Mesothelial cell of epicardium (in vitro differentiated cells): ENCODE results near the gene TMIGD2. TPM values are rescaled to one million over a fixed set of nuclear protein-coding genes. Genes with fewer than 3 reads are reported as not detected.
"Not testable (repeated sequence)": the region's sequence is repeated elsewhere in the genome, so short reads cannot be mapped to it uniquely, and the experiment has no call there.

Experiments used
- DNase-seq, 2 experiments: peaks; one replicate each; pipeline ENCODE4 v3.0.0; 2021; ENCODE audit warnings: low spot score in 2 of 2; ENCODE audit not compliant: unreplicated experiment in 2 of 2
- H3K27ac Mint-ChIP-seq: 2 replicates; pipeline ENCODE4 v1.8.0; 2021; ENCODE audit warnings: mixed read lengths
- H3K27me3 Mint-ChIP-seq: 2 replicates; pipeline ENCODE4 v1.8.0; 2021; ENCODE audit warnings: low read depth, mixed read lengths
- H3K36me3 Mint-ChIP-seq: 2 replicates; pipeline ENCODE4 v1.8.0; 2021; ENCODE audit warnings: mixed read lengths
- H3K4me1 Mint-ChIP-seq: 2 replicates; pipeline ENCODE4 v1.8.0; 2021; ENCODE audit warnings: mixed read lengths
- H3K4me3 Mint-ChIP-seq: 2 replicates; pipeline ENCODE4 v1.8.0; 2021; ENCODE audit warnings: mild to moderate bottlenecking, moderate library complexity, mixed read lengths
- H3K9me3 Mint-ChIP-seq: 2 replicates; pipeline ENCODE4 v1.8.0; 2021; ENCODE audit warnings: mixed read lengths
- total RNA-seq: library from RNA; stranded (reverse); gene quantifications from 3 replicates; pipeline ENCODE4 v1.2.1, GENCODE V29; 2021
- TF ChIP-seq, protein P1 (sequence below): fragments of 200-600 bp; sonication (generic); IDR thresholded peaks from one replicate; pipeline ENCODE4 v1.5.0; 2021; ENCODE audit warnings: antibody characterized with exemption; ENCODE audit not compliant: unreplicated experiment

Gene TMIGD2
- total RNA-seq, 1 donor from 2014 or later, result not detected

DNA sequence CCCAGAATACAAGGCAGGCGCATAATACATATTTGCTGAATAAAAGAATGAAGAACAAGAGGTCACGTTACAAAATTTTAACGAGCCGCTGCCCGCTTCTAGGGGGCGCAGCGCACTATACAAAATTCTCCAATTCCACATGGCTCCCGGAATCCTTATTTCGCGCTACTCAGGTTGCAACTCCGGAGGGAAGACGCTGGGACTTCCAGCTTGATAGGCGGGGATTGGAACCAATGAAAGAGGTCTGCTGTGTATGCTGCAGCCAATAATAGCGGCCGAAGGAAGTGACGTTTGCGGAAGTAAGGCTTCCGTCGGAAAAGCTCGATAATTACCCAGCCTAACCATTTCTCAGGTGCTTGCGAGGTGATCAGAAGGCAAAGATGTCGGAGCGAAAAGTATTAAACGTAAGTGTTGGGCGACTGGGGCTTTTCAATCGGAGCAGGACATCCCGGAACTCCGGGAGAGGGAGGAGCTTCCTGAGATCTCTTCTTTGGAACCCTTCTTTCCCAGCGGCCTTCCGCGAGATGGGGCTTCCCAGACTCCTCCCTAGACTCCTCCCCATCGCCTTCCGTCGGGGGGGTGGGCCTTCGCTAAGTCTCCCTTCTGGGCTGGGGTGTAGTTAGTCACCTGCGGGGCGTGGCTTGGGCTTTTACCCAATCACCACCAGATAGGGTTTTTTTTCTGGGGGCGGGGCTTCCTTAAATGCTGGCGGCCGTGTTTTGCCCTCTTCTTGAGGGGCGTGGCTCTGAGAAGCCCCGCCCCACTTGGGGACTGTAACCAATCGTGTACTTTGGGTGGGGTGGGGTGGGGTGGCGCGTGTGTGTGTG is 55.2 kb downstream of the TMIGD2 start, which contains the start of gene YJU2:
TSS of gene YJU2 (plus strand) at position 314 of the 827 bp plus-strand sequence. CDS start at position 381, 67 bp downstream.
- H3K27ac Mint-ChIP-seq, result peak within 1 kb of the TSS; percentile 100
- H3K36me3 Mint-ChIP-seq, result peaks cover 26% of the 10 kb centered on the region
- peak within 1 kb of the TSS; percentile 96 for H3K4me3 Mint-ChIP-seq
- TF ChIP-seq, protein P1, sequence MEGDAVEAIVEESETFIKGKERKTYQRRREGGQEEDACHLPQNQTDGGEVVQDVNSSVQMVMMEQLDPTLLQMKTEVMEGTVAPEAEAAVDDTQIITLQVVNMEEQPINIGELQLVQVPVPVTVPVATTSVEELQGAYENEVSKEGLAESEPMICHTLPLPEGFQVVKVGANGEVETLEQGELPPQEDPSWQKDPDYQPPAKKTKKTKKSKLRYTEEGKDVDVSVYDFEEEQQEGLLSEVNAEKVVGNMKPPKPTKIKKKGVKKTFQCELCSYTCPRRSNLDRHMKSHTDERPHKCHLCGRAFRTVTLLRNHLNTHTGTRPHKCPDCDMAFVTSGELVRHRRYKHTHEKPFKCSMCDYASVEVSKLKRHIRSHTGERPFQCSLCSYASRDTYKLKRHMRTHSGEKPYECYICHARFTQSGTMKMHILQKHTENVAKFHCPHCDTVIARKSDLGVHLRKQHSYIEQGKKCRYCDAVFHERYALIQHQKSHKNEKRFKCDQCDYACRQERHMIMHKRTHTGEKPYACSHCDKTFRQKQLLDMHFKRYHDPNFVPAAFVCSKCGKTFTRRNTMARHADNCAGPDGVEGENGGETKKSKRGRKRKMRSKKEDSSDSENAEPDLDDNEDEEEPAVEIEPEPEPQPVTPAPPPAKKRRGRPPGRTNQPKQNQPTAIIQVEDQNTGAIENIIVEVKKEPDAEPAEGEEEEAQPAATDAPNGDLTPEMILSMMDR, result no peak
- H3K4me1 Mint-ChIP-seq, result peaks cover 4% of the 10 kb centered on the region
- peaks cover 5% of the 10 kb centered on the region for H3K9me3 Mint-ChIP-seq
- DNase-seq, result peak; percentile 96 to 97
- H3K27me3 Mint-ChIP-seq, result peaks cover 3% of the 10 kb centered on the region

DNA sequence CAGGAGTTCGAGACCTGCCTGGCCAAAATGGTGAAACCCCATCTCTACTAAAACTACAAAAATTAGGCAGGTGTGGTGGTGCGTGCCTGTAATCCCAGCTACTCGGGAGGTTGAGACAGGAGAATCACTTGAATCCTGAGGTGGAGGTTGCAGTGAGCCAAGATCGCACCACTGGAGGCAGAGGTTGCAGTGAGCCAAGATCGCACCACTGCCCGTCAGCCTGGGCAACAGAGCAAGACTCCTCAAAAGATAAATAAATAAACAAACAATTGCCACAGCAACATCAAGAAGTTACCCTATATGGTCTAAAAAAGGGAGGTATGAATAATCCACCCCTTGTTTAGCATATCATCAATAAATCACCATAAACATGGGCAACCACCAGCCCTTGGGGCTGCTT is 56.3 kb downstream of the TMIGD2 start:
- not testable (repeated sequence) for H3K9me3 Mint-ChIP-seq, H3K27me3 Mint-ChIP-seq, DNase-seq, H3K27ac Mint-ChIP-seq, H3K4me1 Mint-ChIP-seq, H3K4me3 Mint-ChIP-seq
- H3K36me3 Mint-ChIP-seq, result peaks cover 19% of the 10 kb centered on the region

Other genes starting within 250 kb of the TMIGD2 start
- 27.3 to 27.9 TPM (median 27.7 TPM) in 3 replicates for gene ZBTB7A, start 235.5 kb downstream of the TMIGD2 start, total RNA-seq
- gene MAP2K2, start 178.3 kb downstream of the TMIGD2 start, total RNA-seq, result 147 to 161 TPM (median 152 TPM) in 3 replicates
- gene CREB3L3, start 148.8 kb downstream of the TMIGD2 start, total RNA-seq, result not detected in 3 replicates
- 25.4 to 31.9 TPM (median 25.6 TPM) in 3 replicates for gene SIRT6, start 119.8 kb downstream of the TMIGD2 start, total RNA-seq
- gene ANKRD24, start 119.7 kb downstream of the TMIGD2 start, total RNA-seq, result 0.75 to 0.98 TPM (median 0.86 TPM) in 3 replicates
- gene EBI3, start 72.9 kb downstream of the TMIGD2 start, total RNA-seq, result 0.22 to 0.96 TPM (median 0.68 TPM) in 3 replicates
- 19.5 to 22.1 TPM (median 21.3 TPM) in 3 replicates for gene YJU2, start 55.3 kb downstream of the TMIGD2 start, total RNA-seq
- gene SHD, start 23.1 kb downstream of the TMIGD2 start, total RNA-seq, result 3.2 to 4.8 TPM (median 4.0 TPM) in 3 replicates
- 16.4 to 17.7 TPM (median 17.1 TPM) in 3 replicates for gene FSD1, start 2.2 kb upstream of the TMIGD2 start, total RNA-seq
- gene STAP2, start 36.4 kb upstream of the TMIGD2 start, total RNA-seq, result 74.0 to 79.4 TPM (median 75.3 TPM) in 3 replicates
- 34.6 to 42.4 TPM (median 42.2 TPM) in 3 replicates for gene MPND, start 41.2 kb upstream of the TMIGD2 start, total RNA-seq
- 89.9 to 91.7 TPM (median 90.1 TPM) in 3 replicates for gene SH3GL1, start 98.2 kb upstream of the TMIGD2 start, total RNA-seq
- 30.9 to 35.1 TPM (median 33.1 TPM) in 3 replicates for gene CHAF1A, start 100.3 kb upstream of the TMIGD2 start, total RNA-seq
- 67.7 to 71.0 TPM (median 69.9 TPM) in 3 replicates for gene UBXN6, start 155.4 kb upstream of the TMIGD2 start, total RNA-seq
- 87.6 to 91.3 TPM (median 88.9 TPM) in 3 replicates for gene HDGFL2, start 169.9 kb upstream of the TMIGD2 start, total RNA-seq
- gene PLIN4, start 216.1 kb upstream of the TMIGD2 start, total RNA-seq, result 0.25 to 0.29 TPM (median 0.29 TPM) in 3 replicates
- 0.27 to 0.45 TPM (median 0.38 TPM) in 3 replicates for gene PLIN5, start 232.8 kb upstream of the TMIGD2 start, total RNA-seq
- gene LRG1, start 237.6 kb upstream of the TMIGD2 start, total RNA-seq, result 0.16 TPM in 3 replicates